PFSK-1 (cell line): Measurements from ENCODE around the gene THSD7B.

Source experiments
- POLR2AphosphoS5 ChIP-seq: IDR thresholded peaks from 2 replicates; pipeline ENCODE4 v1.6.1; 2012; ENCODE audit warnings: low read depth, mild to moderate bottlenecking, control low read depth, low read length, moderate library complexity
- SIN3A ChIP-seq: IDR thresholded peaks from 2 replicates; pipeline ENCODE4 v1.6.1; 2012; ENCODE audit warnings: mild to moderate bottlenecking, low read length, moderate library complexity, borderline replicate concordance; ENCODE audit not compliant: insufficient read depth

GRCh38 chr2:136809998-136810397 is 44.7 kb downstream of the THSD7B start:
- TF ChIP-seq SIN3A, result no peak
- no peak for TF ChIP-seq POLR2AphosphoS5
